ENCODE results near the gene TNMD. TPM values are rescaled to one million over a fixed set of nuclear protein-coding genes. Genes with fewer than 3 reads are reported as not detected.

TNMD gene
- polyA plus RNA-seq, 1 donor (not counting 4 experiments of a cell fraction or from before 2014, with no cell fraction given) = not detected

DNA sequence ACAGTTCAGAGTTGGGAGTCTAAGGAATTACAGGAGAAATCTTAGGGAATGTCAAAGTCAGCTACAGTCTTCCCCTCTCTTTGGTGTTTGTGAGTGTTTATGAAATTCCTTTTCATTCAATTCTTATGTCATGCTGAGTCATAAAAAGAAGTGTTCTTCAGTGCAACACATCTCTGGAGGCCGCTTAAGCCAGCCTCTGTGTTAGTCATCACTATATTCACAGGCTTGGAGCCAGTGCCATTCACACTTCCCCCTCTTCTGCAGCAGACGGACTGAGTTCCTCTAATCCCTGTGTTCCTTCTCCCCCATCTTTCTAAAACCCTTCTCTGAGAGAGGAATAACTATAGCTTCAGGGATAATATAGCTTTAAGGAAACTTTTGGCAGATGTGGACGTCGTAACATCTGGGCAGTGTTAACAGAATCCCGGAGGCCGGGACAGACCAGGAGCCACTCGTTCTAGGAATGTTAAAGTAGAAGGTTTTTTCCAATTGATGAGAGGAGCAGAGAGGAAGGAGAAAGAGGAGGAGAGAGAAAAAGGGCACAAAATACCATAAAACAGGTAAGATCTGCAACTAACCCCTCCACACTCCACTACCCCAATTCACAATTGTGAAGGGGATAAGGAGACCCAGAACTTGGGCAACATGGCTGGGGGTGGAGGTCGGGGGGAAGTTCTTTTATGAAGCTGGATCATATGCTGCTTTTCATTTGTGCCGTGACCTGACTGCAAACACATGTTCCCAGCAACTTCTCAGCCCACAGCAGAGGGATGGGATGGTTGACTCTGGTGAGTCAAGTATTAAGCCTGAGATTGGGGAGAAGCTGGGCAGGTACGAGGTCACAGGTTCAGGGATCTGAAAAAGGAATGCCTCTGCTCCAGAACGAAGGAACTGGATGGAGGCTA, 59.5 kb downstream of the TNMD start, which contains the start of gene SRPX2:
Gene SRPX2 (plus strand): TSS at position 244 of the 905 bp plus-strand sequence. CDS start 2,124 bp downstream, outside the sequence.
- H3K79me2 ChIP-seq (ENCODE audit: control insufficient read depth, insufficient read depth, low read length) = no peaks in the 10 kb centered on the region
- peak within 1 kb of the TSS; percentile 82 for H3K27ac ChIP-seq (ENCODE audit: control insufficient read depth, insufficient read depth, low read length)
- H3K9me1 ChIP-seq (ENCODE audit: control insufficient read depth, extremely low read depth, insufficient read depth, low read length) = no peaks in the 10 kb centered on the region
- H3K4me2 ChIP-seq (ENCODE audit: control insufficient read depth, extremely low read depth, insufficient read depth, low read depth, low read length) = peak within 1 kb of the TSS; percentile 48
- H4K20me1 ChIP-seq (ENCODE audit: control insufficient read depth, extremely low read depth, insufficient read depth, low read length) = no peaks in the 10 kb centered on the region
- H3K9ac ChIP-seq (ENCODE audit: control insufficient read depth, extremely low read depth, insufficient read depth, low read length) = peak within 1 kb of the TSS; percentile 38
- H3K36me3 ChIP-seq (ENCODE audit: control insufficient read depth in 2 of 2, extremely low read depth in 1 of 2, insufficient read depth in 2 of 2, low read length in 2 of 2) = no peaks in the 10 kb centered on the region
- H3K27me3 ChIP-seq (ENCODE audit: control insufficient read depth, extremely low read depth, insufficient read depth, low read length) = no peaks in the 10 kb centered on the region
- DNase-seq (ENCODE audit: low read depth, low spot score) (peak; percentile 42), FAIRE-seq (peak; percentile 83)
- dilution Hi-C loops (cut with MboI; ENCODE audit: extremely low pct_ligation_motif_present, low sequenced_read_pairs) = no loop called here
- H3K4me1 ChIP-seq (ENCODE audit: control insufficient read depth, extremely low read depth, insufficient read depth, low read length) = peaks cover 21% of the 10 kb centered on the region
- peak within 1 kb of the TSS in 2 of 3 experiments; percentile 4 to 10 for H3K4me3 ChIP-seq (ENCODE audit: control insufficient read depth in 2 of 3, extremely low read depth in 1 of 3, insufficient read depth in 2 of 3, low read depth in 1 of 3, low read length in 3 of 3)
- TF ChIP-seq, protein P1, sequence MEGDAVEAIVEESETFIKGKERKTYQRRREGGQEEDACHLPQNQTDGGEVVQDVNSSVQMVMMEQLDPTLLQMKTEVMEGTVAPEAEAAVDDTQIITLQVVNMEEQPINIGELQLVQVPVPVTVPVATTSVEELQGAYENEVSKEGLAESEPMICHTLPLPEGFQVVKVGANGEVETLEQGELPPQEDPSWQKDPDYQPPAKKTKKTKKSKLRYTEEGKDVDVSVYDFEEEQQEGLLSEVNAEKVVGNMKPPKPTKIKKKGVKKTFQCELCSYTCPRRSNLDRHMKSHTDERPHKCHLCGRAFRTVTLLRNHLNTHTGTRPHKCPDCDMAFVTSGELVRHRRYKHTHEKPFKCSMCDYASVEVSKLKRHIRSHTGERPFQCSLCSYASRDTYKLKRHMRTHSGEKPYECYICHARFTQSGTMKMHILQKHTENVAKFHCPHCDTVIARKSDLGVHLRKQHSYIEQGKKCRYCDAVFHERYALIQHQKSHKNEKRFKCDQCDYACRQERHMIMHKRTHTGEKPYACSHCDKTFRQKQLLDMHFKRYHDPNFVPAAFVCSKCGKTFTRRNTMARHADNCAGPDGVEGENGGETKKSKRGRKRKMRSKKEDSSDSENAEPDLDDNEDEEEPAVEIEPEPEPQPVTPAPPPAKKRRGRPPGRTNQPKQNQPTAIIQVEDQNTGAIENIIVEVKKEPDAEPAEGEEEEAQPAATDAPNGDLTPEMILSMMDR (optimal IDR thresholded peaks at IDR 0.05 in 1 of 3, IDR thresholded peaks at IDR 0.05 in 1 of 3, conservative IDR thresholded peaks at IDR 0.05 in 1 of 3; ENCODE audit: extremely low read depth in 1 of 3, insufficient read depth in 2 of 3, low read length in 3 of 3) = no peak
- TF ChIP-seq EZH2 (IDR thresholded peaks at IDR 0.05; ENCODE audit: low read length) = no peak
- H3K9me3 ChIP-seq (ENCODE audit: control insufficient read depth, low read depth, low read length) = no peaks in the 10 kb centered on the region
- no peak within 1 kb of the TSS for H2AFZ ChIP-seq (ENCODE audit: control insufficient read depth, low read length)

DNA sequence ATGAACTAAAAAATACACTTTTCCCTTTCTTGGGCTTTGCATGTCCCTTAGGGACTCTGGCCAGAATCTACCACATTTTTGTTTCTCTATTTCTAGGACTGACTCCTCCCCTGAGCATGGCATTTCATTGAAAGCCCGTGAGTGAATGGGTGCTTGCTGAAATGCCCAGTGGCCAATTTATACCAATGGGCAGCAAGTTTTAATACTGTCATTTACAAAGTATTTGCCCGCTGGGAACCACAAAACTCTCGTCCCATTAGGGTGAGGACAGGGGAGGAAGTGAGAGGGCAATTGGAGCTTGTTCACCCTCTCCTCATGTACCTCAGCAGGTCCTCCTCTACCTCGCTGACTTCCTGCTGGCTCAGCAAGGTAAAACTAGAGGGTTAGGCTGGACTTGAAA, 60.4 kb downstream of the TNMD start:
- FAIRE-seq (no peak), DNase-seq (ENCODE audit: low read depth, low spot score) (no peak)
- Histone ChIP-seq H3K36me3 (ENCODE audit: control insufficient read depth in 2 of 2, extremely low read depth in 1 of 2, insufficient read depth in 2 of 2, low read length in 2 of 2) (no peaks in the 10 kb centered on the region), H3K9me3 (ENCODE audit: control insufficient read depth, low read depth, low read length) (no peaks in the 10 kb centered on the region), H3K4me2 (ENCODE audit: control insufficient read depth, extremely low read depth, insufficient read depth, low read depth, low read length) (no peak overlapping the region), H3K9ac (ENCODE audit: control insufficient read depth, extremely low read depth, insufficient read depth, low read length) (no peak overlapping the region), H3K27ac (ENCODE audit: control insufficient read depth, insufficient read depth, low read length) (no peak overlapping the region), H3K27me3 (ENCODE audit: control insufficient read depth, extremely low read depth, insufficient read depth, low read length) (no peaks in the 10 kb centered on the region), H3K79me2 (ENCODE audit: control insufficient read depth, insufficient read depth, low read length) (no peaks in the 10 kb centered on the region), H4K20me1 (ENCODE audit: control insufficient read depth, extremely low read depth, insufficient read depth, low read length) (no peaks in the 10 kb centered on the region), H3K4me1 (ENCODE audit: control insufficient read depth, extremely low read depth, insufficient read depth, low read length) (peaks cover 21% of the 10 kb centered on the region), H2AFZ (ENCODE audit: control insufficient read depth, low read length) (no peak overlapping the region), H3K9me1 (ENCODE audit: control insufficient read depth, extremely low read depth, insufficient read depth, low read length) (no peaks in the 10 kb centered on the region), H3K4me3 (ENCODE audit: control insufficient read depth in 2 of 3, extremely low read depth in 1 of 3, insufficient read depth in 2 of 3, low read depth in 1 of 3, low read length in 3 of 3) (no peak overlapping the region)
- dilution Hi-C loops (cut with MboI; ENCODE audit: extremely low pct_ligation_motif_present, low sequenced_read_pairs) = no loop called here
- no peak for TF ChIP-seq EZH2 (IDR thresholded peaks at IDR 0.05; ENCODE audit: low read length)
